K562 (cell line): ENCODE results near the gene RHNO1. TPM values are rescaled to one million over a fixed set of nuclear protein-coding genes. Genes with fewer than 3 reads are reported as not detected.

Experiments
- ATAC-seq: fragments of 200-7000 bp; cut with Tn5 transposase; 3 replicates; pipeline ENCODE4 v1.9.1; 2020; ENCODE audit warnings: moderate library complexity
- Bru-seq: library from RNA; stranded (reverse); fragments of 400-500 nt; gene quantifications from one replicate; lab custom pipeline; 2021; lab: Mats Ljungman, UMichigan
- BruChase-seq, 2 experiments: library from RNA; stranded (reverse); fragments of 400-500 nt; gene quantifications; one replicate each; lab custom pipeline; 2021; lab: Mats Ljungman, UMichigan
- BruUV-seq: library from RNA; stranded (reverse); fragments of 400-500 nt; replicated peaks from 2 replicates; lab custom pipeline; 2021; lab: Mats Ljungman, UMichigan
- CTCF ChIA-PET: fragments of 300-600 bp; formaldehyde crosslinking; extraction: SDS; loops from one replicate; lab custom pipeline; 2021; ENCODE audit warnings: low intra/inter-chr PET ratio; lab: Yijun Ruan, JAX
- POLR2A ChIA-PET: fragments of 300-600, 350-650 bp; sonication (Branson Sonifier 250); formaldehyde crosslinking; extraction: SDS; loops from one replicate; lab custom pipeline; 2021; ENCODE audit warnings: antibody characterized with exemption, inconsistent platforms; lab: Yijun Ruan, JAX
- DNase-seq, 4 experiments: peaks; one replicate each; pipeline versions ENCODE4 v3.0.0 to v3.0.0-alpha.2; 2011 to 2018; ENCODE audit warnings: low spot score in 3 of 4, mixed read lengths in 3 of 4; ENCODE audit errors: extremely low read depth in 1 of 4
- FAIRE-seq: peaks from 2 replicates; lab custom pipeline; 2011; peaks lifted over from hg19 to GRCh38; lab: Jason Lieb, UNC
- H2AFZ ChIP-seq: 2 replicates; pipeline ENCODE4 v1.6.0; 2011; ENCODE audit warnings: low read depth, low read length, control low read depth, inconsistent platforms
- H3K27ac ChIP-seq: fragments of 200-600 bp; 3 replicates; pipeline ENCODE4 v1.8.0; 2011; ENCODE audit warnings: low read depth, mild to moderate bottlenecking, control low read depth, inconsistent platforms, low read length, moderate library complexity, mixed read lengths; ENCODE audit errors: extremely low read depth
- H3K27me3 ChIP-seq, 2 experiments: fragments of 300-600 bp in 1 of 2; 2 replicates in 1 of 2; 3 replicates in 1 of 2; pipeline versions ENCODE4 v1.6.0 to v1.8.0; 2011; ENCODE audit warnings: inconsistent platforms in 2 of 2, low read length in 2 of 2, mild to moderate bottlenecking in 1 of 2, mixed read lengths in 1 of 2, moderate library complexity in 1 of 2; ENCODE audit not compliant: control insufficient read depth in 2 of 2, insufficient read depth in 2 of 2
- H3K36me3 ChIP-seq: fragments of 300-600 bp; 3 replicates; pipeline ENCODE4 v1.8.0; 2011; ENCODE audit warnings: mild to moderate bottlenecking, low read length, inconsistent platforms; ENCODE audit not compliant: control insufficient read depth, insufficient read depth
- H3K4me1 ChIP-seq, 2 experiments: fragments of 200-600 bp in 1 of 2; replicated peaks in 1 of 2; 2 replicates in 1 of 2; 3 replicates in 1 of 2; pipeline versions ENCODE4 v1.5.1 to v1.8.0; 2011; ENCODE audit warnings: inconsistent platforms in 2 of 2, low read length in 2 of 2, mild to moderate bottlenecking in 1 of 2, mixed read lengths in 1 of 2, moderate library complexity in 1 of 2; ENCODE audit not compliant: control insufficient read depth in 2 of 2, insufficient read depth in 2 of 2
- H3K4me2 ChIP-seq: 2 replicates; pipeline ENCODE4 v1.6.1; 2011; ENCODE audit warnings: low read length, control low read depth, inconsistent platforms, mixed read lengths; ENCODE audit not compliant: insufficient read depth
- H3K4me3 ChIP-seq: fragments of 200-600 bp; sonication (generic), shearing (Covaris generic); 2 replicates; pipeline ENCODE4 v1.5.1; 2016; ENCODE audit warnings: control low read depth, inconsistent platforms
- H3K79me2 ChIP-seq: fragments of 200-600 bp; 3 replicates; pipeline ENCODE4 v1.8.0; 2011; ENCODE audit warnings: low read length, inconsistent platforms; ENCODE audit not compliant: control insufficient read depth, insufficient read depth
- H3K9ac ChIP-seq, 2 experiments: 2 replicates each; pipeline versions ENCODE4 v1.6.0 to v1.6.1; 2011; ENCODE audit warnings: low read depth in 2 of 2, low read length in 2 of 2, control low read depth in 1 of 2, inconsistent platforms in 1 of 2, mild to moderate bottlenecking in 1 of 2, mixed read lengths in 1 of 2; ENCODE audit not compliant: insufficient read depth in 1 of 2
- H3K9me1 ChIP-seq: one replicate; pipeline ENCODE4 v1.6.0; 2011; ENCODE audit warnings: inconsistent platforms, mild to moderate bottlenecking, low read length, moderate library complexity; ENCODE audit not compliant: control insufficient read depth, insufficient read depth
- H3K9me3 ChIP-seq: replicated peaks from 2 replicates; pipeline ENCODE4 v1.5.1; 2011; ENCODE audit warnings: low read depth, low read length, inconsistent platforms; ENCODE audit not compliant: control insufficient read depth, insufficient read depth
- H4K20me1 ChIP-seq: replicated peaks from 2 replicates; pipeline ENCODE4 v1.6.1; 2011; ENCODE audit warnings: low read length, inconsistent platforms, mixed read lengths; ENCODE audit not compliant: control insufficient read depth, insufficient read depth
- CREB5 ChIP-seq: fragments of 250-450 bp; sonication (Bioruptor Pico); IDR thresholded peaks from 2 replicates; pipeline ENCODE4 v1.5.0; 2020; ENCODE audit warnings: mild to moderate bottlenecking
- DNMT1 ChIP-seq: fragments of 450-650 bp; IDR thresholded peaks from 2 replicates; pipeline ENCODE4 v1.6.1; 2016; ENCODE audit warnings: antibody characterized with exemption, mild to moderate bottlenecking
- E2F4 ChIP-seq: sonication (generic); formaldehyde crosslinking; IDR thresholded peaks from 2 replicates; pipeline ENCODE4 v1.8.0; 2022; ENCODE audit warnings: mild to moderate bottlenecking, low read depth, missing genetic modification reagents
- MCM7 ChIP-seq, 2 experiments: fragments of 450-650 bp; IDR thresholded peaks; 2 replicates each; pipeline ENCODE4 v1.6.1; 2016 to 2018
- POLR2H ChIP-seq: IDR thresholded peaks from 2 replicates; pipeline ENCODE4 v1.6.1; 2016; ENCODE audit warnings: missing genetic modification characterization, low read depth, mild to moderate bottlenecking, control low read depth, missing compliant biosample characterization, moderate library complexity
- POLR3A ChIP-seq: IDR thresholded peaks from 2 replicates; pipeline ENCODE4 v1.6.1; 2011; ENCODE audit warnings: borderline replicate concordance, mild to moderate bottlenecking, moderate library complexity; ENCODE audit not compliant: insufficient read length, insufficient read depth; ENCODE audit errors: extremely low read depth
- ZFX ChIP-seq: sonication (generic); formaldehyde crosslinking; IDR thresholded peaks from 2 replicates; pipeline ENCODE4 v1.8.0; 2022; ENCODE audit warnings: mild to moderate bottlenecking, missing genetic modification reagents, moderate library complexity
- WGBS: fragments of 100-300 bp; shearing (Covaris generic); methylation state at CpG from one replicate; pipeline ENCODE4 v1.1.6; 2016; ENCODE audit warnings: low coverage, mixed read lengths; ENCODE audit not compliant: insufficient coverage; ENCODE audit errors: missing lambda C conversion rate; 5-methylcytosine and 5-hydroxymethylcytosine counted together
- in situ Hi-C: fragments of 300-500 bp; cut with MboI; formaldehyde crosslinking; loops from 4 replicates; pipeline ENCODE4 v1.15.0; 2018; ENCODE audit warnings: inconsistent platforms, mixed read lengths
- intact Hi-C: fragments of 100-400 bp; cut with micrococcal nuclease; formaldehyde crosslinking; loops from 2 replicates; pipeline ENCODE4 v1.14.2; 2022
- long read RNA-seq, 3 experiments: library from polyadenylated mRNA in 2 of 3; library from RNA in 1 of 3; unstranded in 2 of 3; stranded (forward) in 1 of 3; transcript quantifications; one replicate each; pipeline ENCODE4 v2.0.0, GENCODE V29; 2019 to 2022
- polyA minus RNA-seq, 3 experiments: library from RNA; depleted of rRNA, polyadenylated mRNA; stranded (reverse); fragments of >200 nt; gene quantifications; 2 replicates each; pipeline ENCODE4 v1.2.3, GENCODE V29; 2011
- polyA plus RNA-seq, 8 experiments: library from polyadenylated mRNA; depleted of rRNA in 4 of 8; stranded (reverse) in 5 of 8; unstranded in 3 of 8; fragments of >200 nt; fragmentation: Nextera tagmentation in 2 of 8; fragmentation: Illumina TruSeq in 1 of 8; extraction: Ambion mirVana in 2 of 8; extraction: Trizol in 1 of 8; gene quantifications; 2 replicates each; pipeline versions ENCODE4 v1.2.1 to v1.2.3, GENCODE V29; 2011 to 2014; ENCODE audit warnings: inconsistent platforms in 1 of 8, missing spikeins in 1 of 8
- total RNA-seq, 7 experiments: library from RNA; depleted of rRNA in 6 of 7; stranded (reverse); fragments of >200 nt in 6 of 7; fragmentation: Illumina TruSeq in 2 of 7; extraction: Trizol in 2 of 7; gene quantifications; 2 replicates each; pipeline versions ENCODE4 v1.2.1 to v1.2.3, GENCODE V29; 2011 to 2021; ENCODE audit warnings: low replicate concordance in 1 of 7
- TF ChIP-seq, protein P1 (sequence below): fragments of 250-450 bp; sonication (Bioruptor Pico); IDR thresholded peaks from 2 replicates; pipeline ENCODE4 v1.4.0; 2020; ENCODE audit warnings: mild to moderate bottlenecking

RHNO1 gene, protein sequence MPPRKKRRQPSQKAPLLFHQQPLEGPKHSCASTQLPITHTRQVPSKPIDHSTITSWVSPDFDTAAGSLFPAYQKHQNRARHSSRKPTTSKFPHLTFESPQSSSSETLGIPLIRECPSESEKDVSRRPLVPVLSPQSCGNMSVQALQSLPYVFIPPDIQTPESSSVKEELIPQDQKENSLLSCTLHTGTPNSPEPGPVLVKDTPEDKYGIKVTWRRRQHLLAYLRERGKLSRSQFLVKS
- 10.8 and 16.2 TPM in 2 replicates for total RNA-seq (2011; cell fraction: chromatin; rRNA removed; ENCODE audit: low replicate concordance)
- 9.8 and 11.3 TPM in 2 replicates for total RNA-seq (2011; cell fraction: nucleolus; rRNA removed)
- total RNA-seq (2011; cell fraction: nucleoplasm; rRNA removed): 12.3 and 16.2 TPM in 2 replicates
- total RNA-seq (2014; rRNA removed): 27.0 and 28.2 TPM in 2 replicates
- total RNA-seq (2014; rRNA removed; fragmentation: Illumina TruSeq; extraction: Trizol): 28.8 and 33.4 TPM in 2 replicates
- total RNA-seq (2015; rRNA removed; fragmentation: Illumina TruSeq; extraction: Trizol): 29.1 and 29.6 TPM in 2 replicates
- total RNA-seq (2021): 21.8 and 25.2 TPM in 2 replicates
- polyA plus RNA-seq (2011; rRNA removed): 53.9 and 62.7 TPM in 2 replicates
- polyA plus RNA-seq (2011; cell fraction: cytosol; rRNA removed): 42.3 and 46.3 TPM in 2 replicates
- polyA plus RNA-seq (2011; cell fraction: nucleus; rRNA removed): 12.5 and 14.1 TPM in 2 replicates
- polyA plus RNA-seq (2012): 21.0 and 31.4 TPM in 2 replicates
- polyA plus RNA-seq (2014; fragmentation: Illumina TruSeq; extraction: Trizol): 40.3 and 45.4 TPM in 2 replicates
- 10 to 100 TPM; 20.8 to 30.7 TPM for polyA plus RNA-seq (2014; fragmentation: Nextera tagmentation; extraction: Ambion mirVana)
- polyA plus RNA-seq (2014; rRNA removed): 27.3 and 29.5 TPM in 2 replicates
- 19.8 and 25.2 TPM in 2 replicates for polyA minus RNA-seq (2011; rRNA and poly(A)+ RNA removed)
- polyA minus RNA-seq (2011; cell fraction: cytosol; rRNA and poly(A)+ RNA removed): 19.8 and 21.4 TPM in 2 replicates
- 3.6 and 6.2 TPM in 2 replicates for polyA minus RNA-seq (2011; cell fraction: nucleus; rRNA and poly(A)+ RNA removed)
- percentile 74 among the genes with signal in this experiment for Bru-seq, nascent RNA
- percentile 68 among the genes with signal in this experiment for BruChase-seq, experiment 1, labeled RNA remaining after a 2-hour chase
- BruChase-seq, experiment 2, labeled RNA remaining after a 6-hour chase: percentile 73 among the genes with signal in this experiment
- long read RNA-seq, experiment 1, transcript RHNO1-204 (3 exons, 1,870 nt): major isoform, 36 of 68 reads
- long read RNA-seq, experiment 1, partial matches to known transcripts: 21 of 68 reads
- long read RNA-seq, experiment 1, other reads (novel, unspliced or antisense): 0 of 68 reads
- long read RNA-seq, experiment 2, transcript RHNO1-210 (1 exons, 1,008 nt): minor isoform, 12 of 37 reads
- long read RNA-seq, experiment 2, transcript RHNO1-204 (3 exons, 1,870 nt): major isoform, 20 of 37 reads
- long read RNA-seq, experiment 2, partial matches to known transcripts: 5 of 37 reads
- long read RNA-seq, experiment 2, other reads (novel, unspliced or antisense): 0 of 37 reads
- long read RNA-seq, experiment 3, transcript RHNO1-204 (3 exons, 1,870 nt): major isoform, 25 of 26 reads
- long read RNA-seq, experiment 3, partial matches to known transcripts: 0 of 26 reads
- long read RNA-seq, experiment 3, other reads (novel, unspliced or antisense): 0 of 26 reads

- H3K9me3 ChIP-seq: no peaks in the 10 kb centered on the region
- H3K79me2 ChIP-seq: peaks cover 60% of the 10 kb centered on the region
- H3K4me2 ChIP-seq: peak within 1 kb of the TSS; percentile 86
- peaks cover 20% of the 10 kb centered on the region; the same call in 1 of the 3 replicates for H3K36me3 ChIP-seq
- H4K20me1 ChIP-seq: no peaks in the 10 kb centered on the region
- H3K9ac ChIP-seq: peak within 1 kb of the TSS; percentile 83 to 99
- peak within 1 kb of the TSS; percentile 92 for H3K4me3 ChIP-seq
- DNase-seq (peak; percentile 84 to 88 (median 85)), FAIRE-seq (peak; percentile 56), ATAC-seq (peak; percentile 89)
- in situ Hi-C loops (loop anchor here (10.0 kb wide), 1 partner anchor 158 kb away; no protein-coding TSS in a partner anchor), intact Hi-C loops (no loop called here)
- H3K27me3 ChIP-seq: no peaks in the 10 kb centered on the region
- POLR2A ChIA-PET: interaction anchor here (0.6 to 1.1 kb wide), 7 partner anchors 11 to 96 kb away, joined by 3 to 6 read pairs (median 4); partner anchors contain the start of gene TULP3
- TSS peak; percentile 81 for BruUV-seq
- no peaks in the 10 kb centered on the region for H3K9me1 ChIP-seq
- peaks cover 7 to 12% of the 10 kb centered on the region in 2 experiments; a peak in 4 of 5 replicates for H3K4me1 ChIP-seq
- 0% methylated on average over 19 of the region's 70 CpGs for WGBS
- CTCF ChIA-PET: no interaction called here
- peak within 1 kb of the TSS; percentile 82 for H2AFZ ChIP-seq
- H3K27ac ChIP-seq: peak within 1 kb of the TSS; percentile 85
- TF ChIP-seq ZFX (peak; percentile 91), POLR2H (tag) (peak; percentile 62; the same call in 1 of the 2 replicates), MCM7 (IDR thresholded peaks at IDR 0.05) (no peak), POLR3A (no peak), CREB5 (CRISPR knock-in tag) (no peak), DNMT1 (no peak), E2F4 (CRISPR knock-in tag) (peak; percentile 98)
- TF ChIP-seq, protein P1, sequence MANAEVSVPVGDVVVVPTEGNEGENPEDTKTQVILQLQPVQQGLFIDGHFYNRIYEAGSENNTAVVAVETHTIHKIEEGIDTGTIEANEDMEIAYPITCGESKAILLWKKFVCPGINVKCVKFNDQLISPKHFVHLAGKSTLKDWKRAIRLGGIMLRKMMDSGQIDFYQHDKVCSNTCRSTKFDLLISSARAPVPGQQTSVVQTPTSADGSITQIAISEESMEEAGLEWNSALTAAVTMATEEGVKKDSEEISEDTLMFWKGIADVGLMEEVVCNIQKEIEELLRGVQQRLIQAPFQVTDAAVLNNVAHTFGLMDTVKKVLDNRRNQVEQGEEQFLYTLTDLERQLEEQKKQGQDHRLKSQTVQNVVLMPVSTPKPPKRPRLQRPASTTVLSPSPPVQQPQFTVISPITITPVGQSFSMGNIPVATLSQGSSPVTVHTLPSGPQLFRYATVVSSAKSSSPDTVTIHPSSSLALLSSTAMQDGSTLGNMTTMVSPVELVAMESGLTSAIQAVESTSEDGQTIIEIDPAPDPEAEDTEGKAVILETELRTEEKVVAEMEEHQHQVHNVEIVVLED (CRISPR knock-in tag): peak; percentile 71
These were observed at the start of gene RHNO1, which contains the start of gene FOXM1 for GRCh38 chr12:2877047-2877952. Gene RHNO1, plus strand, starts transcription at chr12:2877223. Its CDS starts 8,144 bp downstream, at chr12:2885367. Gene FOXM1, minus strand, starts transcription at chr12:2877174. Its CDS starts 2,696 bp downstream, at chr12:2874478.
